ENCODE data around the gene SLC25A25. TPM values are rescaled to one million over a fixed set of nuclear protein-coding genes. Genes with fewer than 3 reads are reported as not detected.

Gene SLC25A25
- total RNA-seq, 1 donor from 2014 or later, result 89.5 TPM

Other genes starting within 250 kb of the SLC25A25 start
- 243 TPM for gene ENG, start 213.6 kb upstream of the SLC25A25 start, total RNA-seq
- 68.3 TPM for gene AK1, start 190.6 kb upstream of the SLC25A25 start, total RNA-seq
- gene ST6GALNAC6, start 168.6 kb upstream of the SLC25A25 start, total RNA-seq, result 109 TPM
- gene ST6GALNAC4, start 151.2 kb upstream of the SLC25A25 start, total RNA-seq, result 40.0 TPM
- 2.2 TPM for gene PIP5KL1, start 137.5 kb upstream of the SLC25A25 start, total RNA-seq
- gene DPM2, start 130.4 kb upstream of the SLC25A25 start, total RNA-seq, result 20.9 TPM
- gene EEIG1, start 87.2 kb upstream of the SLC25A25 start, total RNA-seq, result 12.8 TPM
- gene NAIF1, start 912 bp upstream of the SLC25A25 start, total RNA-seq, result 5.7 TPM
- gene PTGES2, start 59.5 kb downstream of the SLC25A25 start, total RNA-seq, result 59.5 TPM
- 0.64 TPM for gene LCN2, start 81.2 kb downstream of the SLC25A25 start, total RNA-seq
- gene BBLN, start 92.0 kb downstream of the SLC25A25 start, total RNA-seq, result 63.7 TPM
- gene CIZ1, start 123.3 kb downstream of the SLC25A25 start, total RNA-seq, result 100.0 TPM
- gene DNM1, start 135.1 kb downstream of the SLC25A25 start, total RNA-seq, result 24.1 TPM
- gene GOLGA2, start 207.8 kb downstream of the SLC25A25 start, total RNA-seq, result 130 TPM
- gene SWI5, start 208.0 kb downstream of the SLC25A25 start, total RNA-seq, result 16.0 TPM

Measured in mesenteric fat pad (tissue), 1 donor.